HG02623 (cell line): Measurements from ENCODE around the gene MKKS.

Experiments used
- ATAC-seq: cut with Tn5 transposase; IDR thresholded peaks from one replicate; pipeline ENCODE4 v1.9.1; 2021; ENCODE audit warnings: moderate library complexity; ENCODE audit not compliant: unreplicated experiment

MKKS gene

GRCh38 chr20:10370091-10370887 lies 63.7 kb downstream of the MKKS start:
- no peak for ATAC-seq

- ATAC-seq: no peak
Measured at GRCh38 chr20:10369723-10370090, 64.3 kb downstream of the MKKS start.

GRCh38 chr20:10368702-10369041 lies 65.3 kb downstream of the MKKS start:
- ATAC-seq: no peak

- ATAC-seq: no peak
Measured at GRCh38 chr20:10367943-10368701, 65.9 kb downstream of the MKKS start.

GRCh38 chr20:10367693-10367942 lies 66.4 kb downstream of the MKKS start:
- no peak for ATAC-seq

- ATAC-seq: no peak
Measured at GRCh38 chr20:10366898-10367692, 66.9 kb downstream of the MKKS start.

GRCh38 chr20:10362674-10363073 lies 71.3 kb downstream of the MKKS start:
- peak; percentile 55 for ATAC-seq

GRCh38 chr20:10360878-10361277 lies 73.1 kb downstream of the MKKS start:
- ATAC-seq: no peak

GRCh38 chr20:10359621-10360040 lies 74.4 kb downstream of the MKKS start:
- ATAC-seq: no peak

GRCh38 chr20:10357974-10358373 lies 76.0 kb downstream of the MKKS start:
- ATAC-seq: no peak

GRCh38 chr20:10357061-10357708 lies 76.8 kb downstream of the MKKS start:
- ATAC-seq: no peak

- no peak for ATAC-seq
Measured at GRCh38 chr20:10356628-10357027, 77.4 kb downstream of the MKKS start.

GRCh38 chr20:10352934-10353824 lies 80.8 kb downstream of the MKKS start:
- ATAC-seq: no peak
